ENCODE data around the gene USP49.

DNA sequence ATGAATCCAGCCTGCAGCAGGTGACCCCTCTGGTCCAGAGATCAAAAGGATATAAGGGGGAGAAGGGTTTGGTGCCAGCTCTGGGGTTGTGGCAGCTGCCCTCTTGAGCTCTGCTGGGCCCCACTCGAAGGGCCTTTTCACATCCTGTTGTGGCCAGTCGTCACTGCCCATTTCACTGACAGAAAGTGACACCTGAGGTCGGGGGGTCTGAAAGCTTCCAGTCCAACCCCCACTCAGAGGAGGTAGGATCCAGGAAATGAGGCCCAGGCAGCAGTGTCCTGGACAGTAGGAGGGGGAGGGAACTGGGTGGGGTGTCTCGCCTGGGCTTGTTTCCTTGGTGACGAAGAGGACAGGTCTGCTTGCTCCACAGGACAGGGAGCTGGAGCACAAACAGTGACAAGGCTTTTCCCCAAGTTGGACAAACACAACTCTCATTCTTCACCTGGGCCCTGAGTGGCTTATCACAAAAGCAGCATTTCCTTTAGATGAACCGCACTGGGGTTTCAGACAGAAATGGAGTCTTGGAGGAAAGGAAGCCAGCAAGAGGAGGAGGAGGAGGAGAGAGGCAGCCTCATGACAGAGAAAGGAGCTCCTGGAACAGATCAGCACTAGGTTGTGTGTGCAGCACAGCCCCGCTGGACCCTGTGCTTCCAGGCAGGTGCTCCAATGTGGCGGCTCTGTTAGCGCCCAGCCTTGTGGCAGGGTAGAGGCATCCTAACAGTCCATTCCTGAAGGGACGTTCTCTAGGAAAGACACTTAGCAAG, 126.4 kb downstream of the USP49 start:
- TF ChIP-seq TAF1 (IDR thresholded peaks at IDR 0.05; ENCODE audit: low read depth, low read length) (no peak), POLR2AphosphoS5 (IDR thresholded peaks at IDR 0.05; ENCODE audit: low read depth, low read length) (no peak), POLR2A (IDR thresholded peaks at IDR 0.05; ENCODE audit: low read depth, low read length) (no peak), POU2F2 (IDR thresholded peaks at IDR 0.05; ENCODE audit: low read depth, low read length) (no peak), SPI1 (IDR thresholded peaks at IDR 0.05; ENCODE audit: low read depth, low read length) (no peak)

Data from GM12891 (cell line).